Liver (tissue), 9 donors: ENCODE measurements around the gene CLEC10A. TPM values are rescaled to one million over a fixed set of nuclear protein-coding genes. Genes with fewer than 3 reads are reported as not detected.

Source experiments
- DNase-seq: peaks from one replicate; pipeline ENCODE4 v3.0.0-alpha.2; 2017; ENCODE audit warnings: low spot score
- H3K27ac ChIP-seq, 2 donors: one replicate each; pipeline ENCODE4 v1.7.0; 2013; ENCODE audit warnings: inconsistent platforms in 2 of 2, low read length in 2 of 2, control low read depth in 1 of 2, low read depth in 1 of 2, mild to moderate bottlenecking in 1 of 2
- H3K27me3 ChIP-seq, 4 donors: one replicate each; pipeline versions ENCODE4 v1.6.1 to v1.7.0; 2013; ENCODE audit warnings: low read length in 3 of 4, inconsistent platforms in 1 of 4, mild to moderate bottlenecking in 1 of 4, moderate library complexity in 1 of 4; ENCODE audit not compliant: control insufficient read depth in 4 of 4, insufficient read depth in 4 of 4
- H3K36me3 ChIP-seq, 4 donors: one replicate each; pipeline versions ENCODE4 v1.6.1 to v1.7.0; 2013; ENCODE audit warnings: low read length in 3 of 4, mild to moderate bottlenecking in 3 of 4, low read depth in 1 of 4, moderate library complexity in 1 of 4; ENCODE audit not compliant: control insufficient read depth in 4 of 4, insufficient read depth in 3 of 4
- H3K4me1 ChIP-seq, 4 donors: one replicate each; pipeline versions ENCODE4 v1.6.1 to v1.7.0; 2013; ENCODE audit warnings: low read length in 3 of 4, mild to moderate bottlenecking in 3 of 4, moderate library complexity in 1 of 4; ENCODE audit not compliant: control insufficient read depth in 4 of 4, insufficient read depth in 4 of 4
- H3K4me3 ChIP-seq, 3 donors: one replicate each; pipeline versions ENCODE4 v1.6.1 to v1.7.0; 2013; ENCODE audit warnings: low read length in 3 of 3, control low read depth in 1 of 3, low read depth in 1 of 3, mild to moderate bottlenecking in 1 of 3
- H3K9ac ChIP-seq, 2 donors: one replicate each; pipeline ENCODE4 v1.7.0; 2013; ENCODE audit warnings: low read length in 2 of 2, mild to moderate bottlenecking in 2 of 2, moderate library complexity in 2 of 2, control low read depth in 1 of 2, low read depth in 1 of 2
- H3K9me3 ChIP-seq, 4 donors: one replicate each; pipeline versions ENCODE4 v1.6.1 to v1.7.0; 2013; ENCODE audit warnings: low read length in 3 of 4; ENCODE audit not compliant: control insufficient read depth in 4 of 4
- EGR1 ChIP-seq, 2 donors: IDR thresholded peaks; 2 replicates each; pipeline ENCODE4 v1.6.1; 2016 to 2018; ENCODE audit warnings: antibody characterized with exemption in 2 of 2, low read depth in 2 of 2
- FOXA1 ChIP-seq: IDR thresholded peaks from 2 replicates; pipeline ENCODE4 v1.6.1; 2016; ENCODE audit warnings: antibody characterized with exemption
- FOXA2 ChIP-seq: IDR thresholded peaks from 2 replicates; pipeline ENCODE4 v1.6.1; 2016; ENCODE audit warnings: antibody characterized with exemption
- GABPA ChIP-seq, 2 donors: IDR thresholded peaks in 1 of 2; conservative IDR thresholded peaks in 1 of 2; 2 replicates each; pipeline ENCODE4 v1.6.1; 2016; ENCODE audit warnings: antibody characterized with exemption in 2 of 2, mild to moderate bottlenecking in 1 of 2, moderate library complexity in 1 of 2
- HNF4A ChIP-seq, 2 donors: conservative IDR thresholded peaks; 2 replicates each; pipeline ENCODE4 v1.6.1; 2016; ENCODE audit warnings: antibody characterized with exemption in 2 of 2, mild to moderate bottlenecking in 2 of 2
- HNF4G ChIP-seq: IDR thresholded peaks from 2 replicates; pipeline ENCODE4 v1.6.1; 2016; ENCODE audit warnings: antibody characterized with exemption
- JUND ChIP-seq, 2 donors: IDR thresholded peaks; 2 replicates each; pipeline ENCODE4 v1.6.1; 2016; ENCODE audit warnings: antibody characterized with exemption in 2 of 2
- NR2F2 ChIP-seq: IDR thresholded peaks from 2 replicates; pipeline ENCODE4 v1.6.1; 2016; ENCODE audit warnings: antibody characterized with exemption
- RAD21 ChIP-seq, 2 donors: IDR thresholded peaks; 2 replicates each; pipeline ENCODE4 v1.6.1; 2016; ENCODE audit warnings: antibody characterized with exemption in 2 of 2, mild to moderate bottlenecking in 2 of 2
- RXRA ChIP-seq, 2 donors: IDR thresholded peaks; 2 replicates each; pipeline ENCODE4 v1.6.1; 2017 to 2018; ENCODE audit warnings: antibody characterized with exemption in 2 of 2, mild to moderate bottlenecking in 1 of 2
- SP1 ChIP-seq: IDR thresholded peaks from 2 replicates; pipeline ENCODE4 v1.6.1; 2018; ENCODE audit warnings: antibody characterized with exemption, mild to moderate bottlenecking
- TAF1 ChIP-seq: conservative IDR thresholded peaks from 2 replicates; pipeline ENCODE4 v1.6.1; 2016; ENCODE audit warnings: antibody characterized with exemption, mild to moderate bottlenecking
- YY1 ChIP-seq: IDR thresholded peaks from 2 replicates; pipeline ENCODE4 v1.6.1; 2016; ENCODE audit warnings: antibody characterized with exemption, mild to moderate bottlenecking
- WGBS: extraction: QIAGEN DNeasy Blood & Tissue Kit; methylation state at CpG from one replicate; pipeline ENCODE4 v1.1.7; 2013; 5-methylcytosine and 5-hydroxymethylcytosine counted together
- polyA plus RNA-seq, 2 donors: library from polyadenylated mRNA; stranded (reverse) in 1 of 2; unstranded in 1 of 2; fragments of 200-250 nt in 1 of 2; fragments of >200 nt in 1 of 2; fragmentation: Nextera tagmentation in 1 of 2; extraction: Ambion mirVana in 1 of 2; gene quantifications; one replicate each; pipeline versions ENCODE4 v1.2.1 to v1.2.3, GENCODE V29; 2013 to 2015
- total RNA-seq, 2 donors: library from RNA; depleted of rRNA; stranded (reverse); fragments of >200 nt; gene quantifications; one replicate each; pipeline ENCODE4 v1.2.3, GENCODE V29; 2014
- TF ChIP-seq, protein P1 (sequence below): IDR thresholded peaks from 2 replicates; pipeline ENCODE4 v1.6.1; 2016; ENCODE audit warnings: antibody characterized with exemption
- TF ChIP-seq, protein P2 (sequence below): IDR thresholded peaks from 2 replicates; pipeline ENCODE4 v1.6.1; 2016; ENCODE audit warnings: antibody characterized with exemption
- TF ChIP-seq, protein P3 (sequence below): fragments of 150-350 bp; IDR thresholded peaks from 2 replicates; pipeline ENCODE4 v1.5.1; 2017; ENCODE audit warnings: improper control_type of control experiment, low read depth, low read length; ENCODE audit not compliant: missing input control
- TF ChIP-seq, protein P4 (sequence below): IDR thresholded peaks from 2 replicates; pipeline ENCODE4 v1.6.1; 2016; ENCODE audit warnings: antibody characterized with exemption, mild to moderate bottlenecking
- TF ChIP-seq, protein P5 (sequence below): IDR thresholded peaks from 2 replicates; pipeline ENCODE4 v1.6.1; 2016; ENCODE audit warnings: antibody characterized with exemption
- donor health status: healthy.
- donor health status: healthy.
- donor health status: healthy.
- donor health status: healthy.
- donor health status: healthy.

Gene CLEC10A
- total and polyA plus RNA-seq, 4 donors, result 1.4 to 4.0 (median 3.4) TPM

DNA sequence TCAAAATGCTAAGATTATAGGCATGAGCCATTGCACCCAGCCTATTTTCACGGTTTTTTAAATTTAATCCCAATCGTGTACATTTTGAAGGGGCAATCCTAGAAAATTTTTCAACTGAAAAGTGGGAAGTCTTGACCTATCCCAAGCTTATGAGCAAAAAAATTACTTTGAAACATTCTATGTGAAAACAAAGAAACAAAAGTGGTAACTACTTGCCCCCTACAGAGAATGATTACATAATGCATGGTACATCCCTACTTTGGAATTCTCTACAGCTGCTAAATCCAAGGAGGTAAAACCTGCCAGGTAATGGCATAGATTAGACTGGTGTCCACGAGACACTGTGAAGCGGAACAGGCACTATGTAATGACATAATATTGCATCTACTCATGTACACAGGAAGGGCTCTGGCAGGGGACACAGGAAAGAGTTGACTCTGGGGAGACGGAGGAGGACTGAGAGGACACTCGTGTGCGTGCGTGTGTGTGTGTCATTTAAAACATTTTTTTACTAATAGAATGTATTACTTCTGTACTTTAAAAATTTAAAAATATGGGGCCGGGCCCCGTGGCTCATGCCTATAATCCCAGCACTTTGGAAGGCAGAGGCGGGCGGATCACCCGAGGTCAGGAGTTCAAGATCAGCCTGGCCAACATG, 18.9 kb upstream of the CLEC10A start:
- DNase-seq, result no peak
- H3K9ac ChIP-seq, result no peak overlapping the region
- WGBS, result 88% methylated on average over 13 of the region's 13 CpGs

DNA sequence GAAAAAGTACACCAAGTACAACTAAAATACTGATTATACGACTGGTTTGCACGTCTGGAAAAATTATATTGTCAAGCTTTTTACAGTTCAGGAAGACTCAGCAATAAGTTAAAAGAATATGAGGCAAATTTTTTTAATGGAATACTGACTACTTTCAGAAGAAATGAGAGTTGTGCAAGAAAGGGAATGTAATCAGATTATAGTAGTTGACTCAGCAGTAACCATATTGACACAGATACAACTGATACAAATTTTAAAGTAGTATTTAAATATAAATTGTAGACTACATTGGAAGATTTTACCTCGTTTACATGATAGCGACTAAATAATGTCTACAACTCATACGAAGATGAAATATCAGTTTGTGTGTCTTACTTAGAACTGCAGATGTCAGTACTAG, 17.9 kb upstream of the CLEC10A start:
- no peak overlapping the region for H3K9ac ChIP-seq
- H3K36me3 ChIP-seq, result peaks cover 7 to 30% (median 18%) of the 10 kb centered on the region in 4 donors
- H3K27ac ChIP-seq, result no peak overlapping the region
- H3K4me3 ChIP-seq, result no peak overlapping the region
- TF ChIP-seq, protein P1, sequence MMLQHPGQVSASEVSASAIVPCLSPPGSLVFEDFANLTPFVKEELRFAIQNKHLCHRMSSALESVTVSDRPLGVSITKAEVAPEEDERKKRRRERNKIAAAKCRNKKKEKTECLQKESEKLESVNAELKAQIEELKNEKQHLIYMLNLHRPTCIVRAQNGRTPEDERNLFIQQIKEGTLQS, result no peak
- TF ChIP-seq GABPA (IDR thresholded peaks at IDR 0.05 in 1 of 2, conservative IDR thresholded peaks at IDR 0.05 in 1 of 2), result no peak
- no peak for TF ChIP-seq TAF1
- TF ChIP-seq, protein P2, sequence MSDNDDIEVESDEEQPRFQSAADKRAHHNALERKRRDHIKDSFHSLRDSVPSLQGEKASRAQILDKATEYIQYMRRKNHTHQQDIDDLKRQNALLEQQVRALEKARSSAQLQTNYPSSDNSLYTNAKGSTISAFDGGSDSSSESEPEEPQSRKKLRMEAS, result no peak
- TF ChIP-seq, protein P3, sequence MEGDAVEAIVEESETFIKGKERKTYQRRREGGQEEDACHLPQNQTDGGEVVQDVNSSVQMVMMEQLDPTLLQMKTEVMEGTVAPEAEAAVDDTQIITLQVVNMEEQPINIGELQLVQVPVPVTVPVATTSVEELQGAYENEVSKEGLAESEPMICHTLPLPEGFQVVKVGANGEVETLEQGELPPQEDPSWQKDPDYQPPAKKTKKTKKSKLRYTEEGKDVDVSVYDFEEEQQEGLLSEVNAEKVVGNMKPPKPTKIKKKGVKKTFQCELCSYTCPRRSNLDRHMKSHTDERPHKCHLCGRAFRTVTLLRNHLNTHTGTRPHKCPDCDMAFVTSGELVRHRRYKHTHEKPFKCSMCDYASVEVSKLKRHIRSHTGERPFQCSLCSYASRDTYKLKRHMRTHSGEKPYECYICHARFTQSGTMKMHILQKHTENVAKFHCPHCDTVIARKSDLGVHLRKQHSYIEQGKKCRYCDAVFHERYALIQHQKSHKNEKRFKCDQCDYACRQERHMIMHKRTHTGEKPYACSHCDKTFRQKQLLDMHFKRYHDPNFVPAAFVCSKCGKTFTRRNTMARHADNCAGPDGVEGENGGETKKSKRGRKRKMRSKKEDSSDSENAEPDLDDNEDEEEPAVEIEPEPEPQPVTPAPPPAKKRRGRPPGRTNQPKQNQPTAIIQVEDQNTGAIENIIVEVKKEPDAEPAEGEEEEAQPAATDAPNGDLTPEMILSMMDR, result no peak
- TF ChIP-seq EGR1 (IDR thresholded peaks at IDR 0.05; ENCODE audit: low read depth in 2 of 2), result no peak
- no peak for TF ChIP-seq NR2F2
- TF ChIP-seq RAD21 (IDR thresholded peaks at IDR 0.05), result no peak
- no peak for TF ChIP-seq RXRA (IDR thresholded peaks at IDR 0.05)
- no peak for TF ChIP-seq HNF4G
- TF ChIP-seq FOXA1, result no peak
- no peak for TF ChIP-seq YY1
- TF ChIP-seq FOXA2, result no peak
- TF ChIP-seq, protein P4, sequence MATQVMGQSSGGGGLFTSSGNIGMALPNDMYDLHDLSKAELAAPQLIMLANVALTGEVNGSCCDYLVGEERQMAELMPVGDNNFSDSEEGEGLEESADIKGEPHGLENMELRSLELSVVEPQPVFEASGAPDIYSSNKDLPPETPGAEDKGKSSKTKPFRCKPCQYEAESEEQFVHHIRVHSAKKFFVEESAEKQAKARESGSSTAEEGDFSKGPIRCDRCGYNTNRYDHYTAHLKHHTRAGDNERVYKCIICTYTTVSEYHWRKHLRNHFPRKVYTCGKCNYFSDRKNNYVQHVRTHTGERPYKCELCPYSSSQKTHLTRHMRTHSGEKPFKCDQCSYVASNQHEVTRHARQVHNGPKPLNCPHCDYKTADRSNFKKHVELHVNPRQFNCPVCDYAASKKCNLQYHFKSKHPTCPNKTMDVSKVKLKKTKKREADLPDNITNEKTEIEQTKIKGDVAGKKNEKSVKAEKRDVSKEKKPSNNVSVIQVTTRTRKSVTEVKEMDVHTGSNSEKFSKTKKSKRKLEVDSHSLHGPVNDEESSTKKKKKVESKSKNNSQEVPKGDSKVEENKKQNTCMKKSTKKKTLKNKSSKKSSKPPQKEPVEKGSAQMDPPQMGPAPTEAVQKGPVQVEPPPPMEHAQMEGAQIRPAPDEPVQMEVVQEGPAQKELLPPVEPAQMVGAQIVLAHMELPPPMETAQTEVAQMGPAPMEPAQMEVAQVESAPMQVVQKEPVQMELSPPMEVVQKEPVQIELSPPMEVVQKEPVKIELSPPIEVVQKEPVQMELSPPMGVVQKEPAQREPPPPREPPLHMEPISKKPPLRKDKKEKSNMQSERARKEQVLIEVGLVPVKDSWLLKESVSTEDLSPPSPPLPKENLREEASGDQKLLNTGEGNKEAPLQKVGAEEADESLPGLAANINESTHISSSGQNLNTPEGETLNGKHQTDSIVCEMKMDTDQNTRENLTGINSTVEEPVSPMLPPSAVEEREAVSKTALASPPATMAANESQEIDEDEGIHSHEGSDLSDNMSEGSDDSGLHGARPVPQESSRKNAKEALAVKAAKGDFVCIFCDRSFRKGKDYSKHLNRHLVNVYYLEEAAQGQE, result no peak
- TF ChIP-seq, protein P5, sequence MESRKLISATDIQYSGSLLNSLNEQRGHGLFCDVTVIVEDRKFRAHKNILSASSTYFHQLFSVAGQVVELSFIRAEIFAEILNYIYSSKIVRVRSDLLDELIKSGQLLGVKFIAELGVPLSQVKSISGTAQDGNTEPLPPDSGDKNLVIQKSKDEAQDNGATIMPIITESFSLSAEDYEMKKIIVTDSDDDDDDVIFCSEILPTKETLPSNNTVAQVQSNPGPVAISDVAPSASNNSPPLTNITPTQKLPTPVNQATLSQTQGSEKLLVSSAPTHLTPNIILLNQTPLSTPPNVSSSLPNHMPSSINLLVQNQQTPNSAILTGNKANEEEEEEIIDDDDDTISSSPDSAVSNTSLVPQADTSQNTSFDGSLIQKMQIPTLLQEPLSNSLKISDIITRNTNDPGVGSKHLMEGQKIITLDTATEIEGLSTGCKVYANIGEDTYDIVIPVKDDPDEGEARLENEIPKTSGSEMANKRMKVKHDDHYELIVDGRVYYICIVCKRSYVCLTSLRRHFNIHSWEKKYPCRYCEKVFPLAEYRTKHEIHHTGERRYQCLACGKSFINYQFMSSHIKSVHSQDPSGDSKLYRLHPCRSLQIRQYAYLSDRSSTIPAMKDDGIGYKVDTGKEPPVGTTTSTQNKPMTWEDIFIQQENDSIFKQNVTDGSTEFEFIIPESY, result no peak
- TF ChIP-seq SP1, result no peak
- TF ChIP-seq JUND (IDR thresholded peaks at IDR 0.05), result no peak
- TF ChIP-seq HNF4A (conservative IDR thresholded peaks at IDR 0.05), result no peak
- no peaks in the 10 kb centered on the region for H3K9me3 ChIP-seq
- H3K4me1 ChIP-seq, result peaks cover 1 to 6% (median 3%) of the 10 kb centered on the region in 4 donors
- no peaks in the 10 kb centered on the region for H3K27me3 ChIP-seq
- 54% methylated on average over 5 of the region's 5 CpGs for WGBS
- DNase-seq, result no peak

More for the DNA sequence above, 18.9 kb upstream of the CLEC10A start:
- Histone ChIP-seq H3K27me3 (no peaks in the 10 kb centered on the region), H3K27ac (no peak overlapping the region), H3K4me1 (peaks cover 1 to 6% (median 3%) of the 10 kb centered on the region in 4 donors), H3K4me3 (no peak overlapping the region), H3K36me3 (peaks cover 5 to 37% (median 23%) of the 10 kb centered on the region in 4 donors), H3K9me3 (no peaks in the 10 kb centered on the region)
- no peak for TF ChIP-seq FOXA2
- TF ChIP-seq, protein P1, result no peak
